ENCODE results near the gene ADAMTS2. TPM values are rescaled to one million over a fixed set of nuclear protein-coding genes. Genes with fewer than 3 reads are reported as not detected.

The ADAMTS2 gene
- total and polyA plus RNA-seq, 2 of the 8 experiments (the other 6 are each of a cell fraction or from before 2014, with no cell fraction given): 6.6 to 7.3 TPM

GRCh38 chr5:179151286-179152118 lies 193.8 kb downstream of the ADAMTS2 start:
- Histone ChIP-seq H4K20me1 (replicated peaks in 1 of 2; ENCODE audit: control insufficient read depth in 1 of 2, insufficient read depth in 2 of 2, low read length in 2 of 2) (no peaks in the 10 kb centered on the region), H3K79me1 (ENCODE audit: low read depth, low read length) (no peaks in the 10 kb centered on the region), H3K4me1 (replicated peaks in 1 of 4; ENCODE audit: control insufficient read depth in 3 of 4, insufficient read depth in 4 of 4, low read length in 3 of 4) (no peaks in the 10 kb centered on the region), H3K36me3 (ENCODE audit: control insufficient read depth in 2 of 4, insufficient read depth in 4 of 4, low read length in 3 of 4) (no peaks in the 10 kb centered on the region), H3K27ac (ENCODE audit: low read depth, low read length) (no peak overlapping the region), H3K9ac (replicated peaks in 1 of 4; ENCODE audit: extremely low read depth in 1 of 4, low read depth in 3 of 4, low read length in 3 of 4) (no peak overlapping the region), H2BK15ac (ENCODE audit: low read length) (no peak overlapping the region), H2BK5ac (ENCODE audit: low read depth, low read length) (no peak overlapping the region), H3K27me3 (replicated peaks in 1 of 4; ENCODE audit: control insufficient read depth in 3 of 4, extremely low read depth in 1 of 4, insufficient read depth in 3 of 4, low read length in 3 of 4) (no peaks in the 10 kb centered on the region), H3K4me2 (ENCODE audit: insufficient read depth in 1 of 2, low read depth in 2 of 2, low read length in 2 of 2) (no peak overlapping the region), H2AK5ac (ENCODE audit: low read depth, low read length) (no peak overlapping the region), H3K56ac (replicated peaks; ENCODE audit: insufficient read length, low read depth, low read length) (no peak overlapping the region), H4K8ac (ENCODE audit: extremely low read depth, insufficient read depth, low read length) (peak overlapping the region; percentile 14), H3K4me3 (ENCODE audit: extremely low read depth in 1 of 4, insufficient read depth in 2 of 4, low read depth in 3 of 4, low read length in 4 of 4) (no peak overlapping the region), H2BK12ac (ENCODE audit: low read depth, low read length) (no peak overlapping the region), H3K14ac (ENCODE audit: insufficient read length) (no peak overlapping the region), H2BK20ac (ENCODE audit: low read length) (no peak overlapping the region), H2AFZ (ENCODE audit: low read length) (no peak overlapping the region), H3K23me2 (ENCODE audit: low read depth, low read length) (no peaks in the 10 kb centered on the region), H3K23ac (ENCODE audit: insufficient read length) (no peak overlapping the region), H2BK120ac (replicated peaks; ENCODE audit: low read depth, low read length) (no peak overlapping the region), H3K79me2 (ENCODE audit: control insufficient read depth in 1 of 2, insufficient read depth in 2 of 2, low read length in 2 of 2) (no peaks in the 10 kb centered on the region), H3K9me3 (ENCODE audit: insufficient read depth in 2 of 2, low read depth in 1 of 2, low read length in 1 of 2) (no peaks in the 10 kb centered on the region), H3K18ac (ENCODE audit: extremely low read depth, low read length) (no peak overlapping the region), H3K4ac (replicated peaks; ENCODE audit: insufficient read length, low read depth, low read length) (no peak overlapping the region), H4K5ac (ENCODE audit: insufficient read length, low read depth, low read length) (no peak overlapping the region), H4K91ac (replicated peaks; ENCODE audit: insufficient read length, low read length) (no peak overlapping the region)
- ChIA-PET POLR2A (ENCODE audit: partially characterized antibody) (interaction anchor here (0.9 kb wide), 1 partner anchor 467 kb away, joined by 3 read pairs; no protein-coding TSS in a partner anchor), CTCF (ENCODE audit: partially characterized antibody) (interaction anchor here (1.0 to 4.5 kb wide), 3 partner anchors 10 to 342 kb away, joined by 4 to 11 read pairs (median 4); no protein-coding TSS in a partner anchor)
- TF ChIP-seq YY1 (IDR thresholded peaks at IDR 0.05; ENCODE audit: low read depth, low read length): no peak
- no peak for TF ChIP-seq TAF7 (optimal IDR thresholded peaks at IDR 0.05; ENCODE audit: borderline replicate concordance, low read depth, low read length)
- TF ChIP-seq HDAC6 (IDR thresholded peaks at IDR 0.05; ENCODE audit: low read depth, low read length): no peak
- TF ChIP-seq RXRA (IDR thresholded peaks at IDR 0.05; ENCODE audit: insufficient read depth, low read depth, low read length): no peak
- TF ChIP-seq TEAD4 (IDR thresholded peaks at IDR 0.05; ENCODE audit: low read depth, low read length): no peak
- TF ChIP-seq ASH2L (IDR thresholded peaks at IDR 0.05; ENCODE audit: low read length): no peak
- no peak for FAIRE-seq
- WGBS, 2 experiments (ENCODE audit: extremely low coverage in 1 of 2, insufficient coverage in 1 of 2, insufficient read length in 1 of 2, insufficient replicate concordance in 2 of 2, low coverage in 1 of 2, low lambda C conversion rate in 2 of 2, missing lambda C conversion rate in 1 of 2): 92% methylated on average over 11 of the region's 11 CpGs; no CpG with 5 or more reads in 1 of the 2 experiments
- DNase-seq (ENCODE audit: low read depth in 1 of 2, low spot score in 2 of 2): no peak
